Jurkat, Clone E6-1 (cell line): ENCODE results near the gene HES1. TPM values are rescaled to one million over a fixed set of nuclear protein-coding genes. Genes with fewer than 3 reads are reported as not detected.
"Not testable (repeated sequence)": the region's sequence is repeated elsewhere in the genome, so short reads cannot be mapped to it uniquely, and the experiment has no call there.

ENCODE experiments used
- DNase-seq: peaks from one replicate; pipeline ENCODE4 v3.0.0-alpha.2; 2011; ENCODE audit warnings: low read depth, low spot score
- H3K4me3 ChIP-seq: 2 replicates; pipeline ENCODE4 v1.5.1; 2011; ENCODE audit warnings: mild to moderate bottlenecking, low read length, control low read depth, moderate library complexity
- polyA plus RNA-seq: library from polyadenylated mRNA; unstranded; fragments of >200 nt; gene quantifications from one replicate; pipeline ENCODE4 v1.2.1, GENCODE V29; 2012; ENCODE audit warnings: missing spikeins; ENCODE audit not compliant: insufficient read length, insufficient read depth

HES1 gene
- 10.8 TPM for polyA plus RNA-seq

- H3K4me3 ChIP-seq: peak within 1 kb of the TSS; percentile 70
- DNase-seq: peak; percentile 89
These were observed at the start of gene HES1 for GRCh38 chr3:194135806-194136518. Gene HES1, plus strand, starts transcription at chr3:194136148. Its CDS starts 233 bp downstream, at chr3:194136381.

GRCh38 chr3:194086388-194087075, 49.4 kb upstream of the HES1 start:
- no peak for DNase-seq
- H3K4me3 ChIP-seq: no peak overlapping the region

- no peak for DNase-seq
- H3K4me3 ChIP-seq: no peak overlapping the region
These were observed 48.7 kb upstream of the HES1 start for GRCh38 chr3:194087280-194087679.

- no peak for DNase-seq
- H3K4me3 ChIP-seq: no peak overlapping the region
These were observed 47.7 kb upstream of the HES1 start for GRCh38 chr3:194087995-194088855.

- no peak for DNase-seq
- no peak overlapping the region for H3K4me3 ChIP-seq
These were observed 46.4 kb upstream of the HES1 start for GRCh38 chr3:194089357-194090177.

GRCh38 chr3:194090178-194090555, 45.8 kb upstream of the HES1 start:
- not testable (repeated sequence) for H3K4me3 ChIP-seq, DNase-seq

GRCh38 chr3:194090716-194091115, 45.2 kb upstream of the HES1 start:
- no peak overlapping the region for H3K4me3 ChIP-seq
- no peak for DNase-seq

- H3K4me3 ChIP-seq: no peak overlapping the region
- no peak for DNase-seq
These were observed 44.8 kb upstream of the HES1 start for GRCh38 chr3:194091141-194091540.

- H3K4me3 ChIP-seq, DNase-seq: not testable (repeated sequence)
These were observed 44.1 kb upstream of the HES1 start for GRCh38 chr3:194091897-194092296.

GRCh38 chr3:194092881-194093301, 43.1 kb upstream of the HES1 start:
- H3K4me3 ChIP-seq: no peak overlapping the region
- no peak for DNase-seq

GRCh38 chr3:194093842-194094241, 42.1 kb upstream of the HES1 start:
- DNase-seq: no peak
- no peak overlapping the region for H3K4me3 ChIP-seq

GRCh38 chr3:194095464-194095863, 40.5 kb upstream of the HES1 start:
- DNase-seq: peak; percentile 60
- no peak overlapping the region for H3K4me3 ChIP-seq

- no peak for DNase-seq
- no peak overlapping the region for H3K4me3 ChIP-seq
These were observed 40.0 kb upstream of the HES1 start for GRCh38 chr3:194095902-194096301.

- no peak for DNase-seq
- no peak overlapping the region for H3K4me3 ChIP-seq
These were observed 38.6 kb upstream of the HES1 start for GRCh38 chr3:194097141-194097882.

- DNase-seq: no peak
- H3K4me3 ChIP-seq: no peak overlapping the region
These were observed 37.7 kb upstream of the HES1 start for GRCh38 chr3:194098081-194098842.

- no peak overlapping the region for H3K4me3 ChIP-seq
- no peak for DNase-seq
These were observed 37.1 kb upstream of the HES1 start for GRCh38 chr3:194098843-194099183.

- no peak overlapping the region for H3K4me3 ChIP-seq
- no peak for DNase-seq
These were observed 36.7 kb upstream of the HES1 start for GRCh38 chr3:194099215-194099614.
